ENCODE measurements around the gene PHIP.

The PHIP gene

GRCh38 chr6:79005024-79005423 lies 73.0 kb downstream of the PHIP start:
- DNase-seq (ENCODE audit: low read depth): no peak
- no peak overlapping the region for H3K4me3 ChIP-seq (ENCODE audit: low read depth, low read length)
- TF ChIP-seq CTCF (IDR thresholded peaks at IDR 0.05; ENCODE audit: insufficient read depth, low read depth, low read length, missing control alignments): no peak

DNA sequence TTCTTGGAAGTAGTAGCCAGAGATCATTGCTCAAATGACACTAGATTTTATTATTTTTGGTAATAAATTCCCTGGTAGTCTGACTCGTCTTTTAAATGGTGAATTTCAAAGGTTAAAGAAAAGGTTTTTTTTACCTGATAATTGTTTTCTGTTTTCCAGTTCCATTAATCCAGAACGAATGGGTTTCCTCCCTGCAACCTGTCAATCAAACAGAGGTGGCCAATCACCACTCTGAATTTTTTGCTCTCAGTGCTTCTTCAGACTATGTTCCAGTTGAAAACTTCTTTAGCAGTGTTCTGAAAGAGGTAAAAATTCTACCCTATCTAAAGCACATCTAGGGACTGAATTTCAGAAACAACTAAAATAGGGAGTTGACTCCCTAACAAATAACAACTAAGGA lies 73.8 kb downstream of the PHIP start:
- TF ChIP-seq CTCF (IDR thresholded peaks at IDR 0.05; ENCODE audit: insufficient read depth, low read depth, low read length, missing control alignments): no peak
- no peak for DNase-seq (ENCODE audit: low read depth)

DNA sequence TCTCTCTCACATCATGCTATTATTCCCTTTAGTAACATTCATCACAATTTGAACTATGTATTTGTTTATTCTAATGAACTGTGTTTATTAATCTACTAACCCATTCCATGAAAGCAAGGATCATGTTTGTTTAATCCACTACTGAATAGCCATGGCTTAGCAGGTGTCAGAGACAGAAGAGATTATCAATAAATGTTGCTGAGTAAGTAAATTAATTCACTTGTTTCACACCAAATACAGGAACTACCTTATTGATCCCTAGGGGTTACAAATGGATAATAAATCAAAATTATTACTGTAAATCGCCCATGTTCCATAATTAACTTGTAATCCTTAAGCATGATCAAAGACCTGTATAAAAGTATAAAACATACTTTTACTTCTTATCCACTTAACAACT lies 76.6 kb downstream of the PHIP start:
- no peak overlapping the region for H3K4me3 ChIP-seq (ENCODE audit: low read depth, low read length)
- no peak for TF ChIP-seq CTCF (IDR thresholded peaks at IDR 0.05; ENCODE audit: insufficient read depth, low read depth, low read length, missing control alignments)
- no peak for DNase-seq (ENCODE audit: low read depth)

More for the DNA sequence above, 73.8 kb downstream of the PHIP start:
- no peak overlapping the region for H3K4me3 ChIP-seq (ENCODE audit: low read depth, low read length)

- DNase-seq (ENCODE audit: low read depth): no peak
- no peak for TF ChIP-seq CTCF (IDR thresholded peaks at IDR 0.05; ENCODE audit: insufficient read depth, low read depth, low read length, missing control alignments)
- no peak overlapping the region for H3K4me3 ChIP-seq (ENCODE audit: low read depth, low read length)
Observed at GRCh38 chr6:78999737-79000136, 78.3 kb downstream of the PHIP start.

GRCh38 chr6:78995946-78996345 lies 82.1 kb downstream of the PHIP start:
- H3K4me3 ChIP-seq (ENCODE audit: low read depth, low read length): no peak overlapping the region
- TF ChIP-seq CTCF (IDR thresholded peaks at IDR 0.05; ENCODE audit: insufficient read depth, low read depth, low read length, missing control alignments): no peak
- DNase-seq (ENCODE audit: low read depth): no peak

DNA sequence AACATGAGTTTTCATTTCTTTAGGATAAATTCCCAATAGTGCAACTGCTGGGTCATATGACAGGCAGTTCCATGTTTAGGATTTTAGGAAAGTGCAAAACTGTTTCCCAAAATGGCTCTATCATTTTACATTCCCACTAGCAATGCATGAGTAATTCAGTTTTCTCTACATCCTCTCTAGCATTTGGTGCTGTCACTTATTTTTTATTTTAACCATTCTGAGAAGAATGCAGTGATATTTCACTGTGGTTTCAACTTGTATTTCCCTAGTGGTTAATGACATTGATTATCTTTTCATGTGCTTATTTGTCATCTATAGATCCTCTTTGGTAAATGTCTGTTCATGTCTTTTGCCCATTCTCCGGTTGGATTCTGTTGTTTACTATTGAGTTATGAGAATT lies 82.7 kb downstream of the PHIP start:
- TF ChIP-seq CTCF (IDR thresholded peaks at IDR 0.05; ENCODE audit: insufficient read depth, low read depth, low read length, missing control alignments): no peak
- H3K4me3 ChIP-seq (ENCODE audit: low read depth, low read length): no peak overlapping the region
- no peak for DNase-seq (ENCODE audit: low read depth)

- H3K4me3 ChIP-seq (ENCODE audit: low read depth, low read length): no peak overlapping the region
- no peak for DNase-seq (ENCODE audit: low read depth)
- no peak for TF ChIP-seq CTCF (IDR thresholded peaks at IDR 0.05; ENCODE audit: insufficient read depth, low read depth, low read length, missing control alignments)
Observed at GRCh38 chr6:78993955-78994354, 84.1 kb downstream of the PHIP start.

Measured in GM12865 (cell line).